Mesendoderm (in vitro differentiated cells): Measurements from ENCODE around the gene HHIP.

Experiments used
- DNase-seq: peaks from one replicate; pipeline ENCODE4 v3.0.0; 2013
- H2AK5ac ChIP-seq: 2 replicates; pipeline ENCODE4 v1.6.1; 2013; ENCODE audit warnings: low read length, inconsistent platforms
- H2BK120ac ChIP-seq: 2 replicates; pipeline ENCODE4 v1.6.1; 2013; ENCODE audit warnings: low read depth, mild to moderate bottlenecking, low read length, moderate library complexity, mixed read lengths
- H2BK15ac ChIP-seq: replicated peaks from 2 replicates; pipeline ENCODE4 v1.6.1; 2013; ENCODE audit warnings: low read depth, mild to moderate bottlenecking, moderate library complexity
- H2BK5ac ChIP-seq: 2 replicates; pipeline ENCODE4 v1.6.1; 2013; ENCODE audit warnings: low read length, inconsistent platforms
- H3K18ac ChIP-seq: 2 replicates; pipeline ENCODE4 v1.6.1; 2013; ENCODE audit warnings: mild to moderate bottlenecking, low read length, mixed read lengths
- H3K23ac ChIP-seq: one replicate; pipeline ENCODE4 v1.6.1; 2013; ENCODE audit warnings: low read length
- H3K27ac ChIP-seq: 2 replicates; pipeline ENCODE4 v1.5.1; 2013; ENCODE audit warnings: low read depth, mild to moderate bottlenecking, inconsistent platforms, low read length, moderate library complexity
- H3K27me3 ChIP-seq: 2 replicates; pipeline ENCODE4 v1.6.1; 2013; ENCODE audit warnings: low read length, control low read depth, mild to moderate bottlenecking, inconsistent platforms; ENCODE audit not compliant: insufficient read depth, poor library complexity
- H3K36me3 ChIP-seq: 2 replicates; pipeline ENCODE4 v1.6.1; 2013; ENCODE audit warnings: low read length, inconsistent platforms; ENCODE audit not compliant: control insufficient read depth, insufficient read depth
- H3K4ac ChIP-seq: one replicate; pipeline ENCODE4 v1.6.1; 2013; ENCODE audit warnings: low read depth, mild to moderate bottlenecking, low read length, moderate library complexity
- H3K4me1 ChIP-seq: 2 replicates; pipeline ENCODE4 v1.6.1; 2013; ENCODE audit warnings: low read depth, low read length, inconsistent platforms; ENCODE audit not compliant: control insufficient read depth
- H3K4me2 ChIP-seq: 2 replicates; pipeline ENCODE4 v1.6.1; 2013; ENCODE audit warnings: low read length
- H3K4me3 ChIP-seq: 2 replicates; pipeline ENCODE4 v1.5.1; 2013; ENCODE audit warnings: mild to moderate bottlenecking, low read length
- H3K56ac ChIP-seq: one replicate; pipeline ENCODE4 v1.6.1; 2013; ENCODE audit warnings: low read length
- H3K79me1 ChIP-seq: 2 replicates; pipeline ENCODE4 v1.6.1; 2013; ENCODE audit warnings: low read length, inconsistent platforms
- H3K79me2 ChIP-seq: 2 replicates; pipeline ENCODE4 v1.6.1; 2013; ENCODE audit warnings: mild to moderate bottlenecking, low read length; ENCODE audit not compliant: control insufficient read depth, insufficient read depth
- H3K9ac ChIP-seq: 2 replicates; pipeline ENCODE4 v1.6.1; 2013; ENCODE audit warnings: low read length, inconsistent platforms
- H4K5ac ChIP-seq: one replicate; pipeline ENCODE4 v1.6.1; 2013; ENCODE audit warnings: low read length
- H4K8ac ChIP-seq: one replicate; pipeline ENCODE4 v1.6.1; 2013; ENCODE audit warnings: low read depth, mild to moderate bottlenecking, control low read depth, low read length, moderate library complexity
- WGBS: extraction: QIAGEN DNeasy Blood & Tissue Kit; methylation state at CpG from one replicate; pipeline ENCODE4 v1.1.7; 2013; ENCODE audit warnings: low lambda C conversion rate, missing lambda C conversion rate; ENCODE audit not compliant: insufficient coverage; ENCODE audit errors: extremely low coverage; 5-methylcytosine and 5-hydroxymethylcytosine counted together

HHIP gene

GRCh38 chr4:144718958-144719512, 73.1 kb downstream of the HHIP start:
- no peak overlapping the region for H2BK15ac ChIP-seq
- H3K4me3 ChIP-seq = no peak overlapping the region
- no peak overlapping the region for H3K4ac ChIP-seq
- no peak overlapping the region for H2BK5ac ChIP-seq
- H3K27ac ChIP-seq = no peak overlapping the region
- H3K4me2 ChIP-seq = no peak overlapping the region
- no peak overlapping the region for H3K18ac ChIP-seq
- H4K5ac ChIP-seq = no peak overlapping the region
- H2AK5ac ChIP-seq = no peak overlapping the region
- no peak for DNase-seq
- no peak overlapping the region for H3K9ac ChIP-seq
- H3K4me1 ChIP-seq = no peaks in the 10 kb centered on the region
- no peaks in the 10 kb centered on the region for H3K36me3 ChIP-seq
- no peak overlapping the region for H3K23ac ChIP-seq
- H3K27me3 ChIP-seq = no peaks in the 10 kb centered on the region
- no peak overlapping the region for H2BK120ac ChIP-seq
- no CpG with 5 or more reads among the region's 4 CpGs for WGBS
- H4K8ac ChIP-seq = no peak overlapping the region
- no peak overlapping the region for H3K56ac ChIP-seq
- no peaks in the 10 kb centered on the region for H3K79me2 ChIP-seq
- H3K79me1 ChIP-seq = no peaks in the 10 kb centered on the region

GRCh38 chr4:144720491-144720890, 74.5 kb downstream of the HHIP start:
- H2BK120ac ChIP-seq = no peak overlapping the region
- no peak overlapping the region for H3K9ac ChIP-seq
- DNase-seq = no peak
- no peaks in the 10 kb centered on the region for H3K79me1 ChIP-seq
- no peak overlapping the region for H3K4ac ChIP-seq
- H3K27ac ChIP-seq = no peak overlapping the region
- no peak overlapping the region for H4K5ac ChIP-seq
- H3K4me2 ChIP-seq = no peak overlapping the region
- WGBS = no CpG with 5 or more reads among the region's 3 CpGs
- H2BK15ac ChIP-seq = no peak overlapping the region
- no peaks in the 10 kb centered on the region for H3K4me1 ChIP-seq
- H2AK5ac ChIP-seq = no peak overlapping the region
- H3K27me3 ChIP-seq = no peaks in the 10 kb centered on the region
- H3K79me2 ChIP-seq = no peaks in the 10 kb centered on the region
- H3K36me3 ChIP-seq = no peaks in the 10 kb centered on the region
- H3K23ac ChIP-seq = no peak overlapping the region
- no peak overlapping the region for H4K8ac ChIP-seq
- H3K56ac ChIP-seq = no peak overlapping the region
- H2BK5ac ChIP-seq = no peak overlapping the region
- no peak overlapping the region for H3K4me3 ChIP-seq
- H3K18ac ChIP-seq = no peak overlapping the region

- H3K4me2 ChIP-seq = no peak overlapping the region
- no peaks in the 10 kb centered on the region for H3K27me3 ChIP-seq
- H2BK120ac ChIP-seq = no peak overlapping the region
- no peak overlapping the region for H3K18ac ChIP-seq
- no peaks in the 10 kb centered on the region for H3K4me1 ChIP-seq
- no peak overlapping the region for H4K5ac ChIP-seq
- no peaks in the 10 kb centered on the region for H3K36me3 ChIP-seq
- no peaks in the 10 kb centered on the region for H3K79me1 ChIP-seq
- H3K56ac ChIP-seq = no peak overlapping the region
- no peak overlapping the region for H2BK15ac ChIP-seq
- no peaks in the 10 kb centered on the region for H3K79me2 ChIP-seq
- H2AK5ac ChIP-seq = no peak overlapping the region
- H3K4me3 ChIP-seq = no peak overlapping the region
- DNase-seq = no peak
- no peak overlapping the region for H4K8ac ChIP-seq
- no peak overlapping the region for H2BK5ac ChIP-seq
- no peak overlapping the region for H3K23ac ChIP-seq
- no peak overlapping the region for H3K27ac ChIP-seq
- no peak overlapping the region for H3K4ac ChIP-seq
- no peak overlapping the region for H3K9ac ChIP-seq
Observed at GRCh38 chr4:144721994-144722393, 76.0 kb downstream of the HHIP start.

- Histone ChIP-seq H3K79me2 (no peaks in the 10 kb centered on the region), H3K4me1 (no peaks in the 10 kb centered on the region), H4K8ac (no peak overlapping the region), H3K4ac (no peak overlapping the region), H3K56ac (no peak overlapping the region), H4K5ac (no peak overlapping the region), H3K9ac (no peak overlapping the region), H3K4me2 (no peak overlapping the region), H2AK5ac (no peak overlapping the region), H2BK15ac (no peak overlapping the region), H3K23ac (no peak overlapping the region), H3K27me3 (no peaks in the 10 kb centered on the region), H3K79me1 (no peaks in the 10 kb centered on the region), H3K4me3 (no peak overlapping the region), H2BK5ac (no peak overlapping the region), H3K27ac (no peak overlapping the region), H3K18ac (no peak overlapping the region), H2BK120ac (no peak overlapping the region), H3K36me3 (no peaks in the 10 kb centered on the region)
- DNase-seq = no peak
Observed at GRCh38 chr4:144723471-144723870, 77.5 kb downstream of the HHIP start.

GRCh38 chr4:144729175-144729574, 83.2 kb downstream of the HHIP start:
- H3K79me1 ChIP-seq = no peaks in the 10 kb centered on the region
- no peak overlapping the region for H3K56ac ChIP-seq
- peaks cover 2% of the 10 kb centered on the region for H3K4me1 ChIP-seq
- H2AK5ac ChIP-seq = no peak overlapping the region
- no peak overlapping the region for H3K27ac ChIP-seq
- H3K9ac ChIP-seq = no peak overlapping the region
- no peak overlapping the region for H3K4me3 ChIP-seq
- no peak overlapping the region for H2BK15ac ChIP-seq
- H3K4me2 ChIP-seq = no peak overlapping the region
- no peak overlapping the region for H2BK5ac ChIP-seq
- H3K79me2 ChIP-seq = no peaks in the 10 kb centered on the region
- H3K18ac ChIP-seq = no peak overlapping the region
- H3K23ac ChIP-seq = no peak overlapping the region
- no CpG with 5 or more reads among the region's 2 CpGs for WGBS
- H4K8ac ChIP-seq = no peak overlapping the region
- no peaks in the 10 kb centered on the region for H3K36me3 ChIP-seq
- no peak overlapping the region for H3K4ac ChIP-seq
- no peak for DNase-seq
- H3K27me3 ChIP-seq = no peaks in the 10 kb centered on the region
- no peak overlapping the region for H4K5ac ChIP-seq
- no peak overlapping the region for H2BK120ac ChIP-seq

GRCh38 chr4:144732584-144733428, 86.8 kb downstream of the HHIP start:
- no peak overlapping the region for H2AK5ac ChIP-seq
- no peaks in the 10 kb centered on the region for H3K27me3 ChIP-seq
- no peak overlapping the region for H2BK120ac ChIP-seq
- H3K18ac ChIP-seq = no peak overlapping the region
- no peak overlapping the region for H3K4me2 ChIP-seq
- WGBS = no CpG with 5 or more reads among the region's 4 CpGs
- H3K4me3 ChIP-seq = no peak overlapping the region
- no peak overlapping the region for H4K8ac ChIP-seq
- H3K79me1 ChIP-seq = no peaks in the 10 kb centered on the region
- no peak overlapping the region for H2BK15ac ChIP-seq
- no peak overlapping the region for H3K4ac ChIP-seq
- no peak overlapping the region for H3K56ac ChIP-seq
- H3K23ac ChIP-seq = no peak overlapping the region
- H3K4me1 ChIP-seq = peaks cover 2% of the 10 kb centered on the region
- H2BK5ac ChIP-seq = no peak overlapping the region
- no peak overlapping the region for H3K27ac ChIP-seq
- no peak for DNase-seq
- H3K36me3 ChIP-seq = no peaks in the 10 kb centered on the region
- H4K5ac ChIP-seq = no peak overlapping the region
- H3K9ac ChIP-seq = no peak overlapping the region
- no peaks in the 10 kb centered on the region for H3K79me2 ChIP-seq
